ENCODE measurements around the gene GINS2. TPM values are rescaled to one million over a fixed set of nuclear protein-coding genes. Genes with fewer than 3 reads are reported as not detected.
A peak's percentile ranks its signal among the peaks of the same experiment; 100 is the strongest.

Gene GINS2
- total RNA-seq, 1 experiment from 2014 or later = 52.7 TPM

- H3K56ac ChIP-seq (ENCODE audit: insufficient read length, low read depth, low read length) = no peak overlapping the region
- H3K4ac ChIP-seq (ENCODE audit: low read depth, low read length) = no peak overlapping the region
Observed at GRCh38 chr16:85689285-85689949, 663 bp upstream of the GINS2 start.

More at GRCh38 chr16:85689285-85689949, 663 bp upstream of the GINS2 start:
- H3K23me2 ChIP-seq (ENCODE audit: insufficient read length, low read depth, low read length, poor library complexity, severe bottlenecking) = no peaks in the 10 kb centered on the region
- peak overlapping the region; percentile 52 for H3K4me2 ChIP-seq (ENCODE audit: insufficient read depth, insufficient read length, low read length)
- peak overlapping the region; percentile 53 to 77 for H3K4me3 Mint-ChIP-seq
- WGBS (ENCODE audit: extremely low coverage, insufficient read length, low lambda C conversion rate) = no CpG with 5 or more reads among the region's 27 CpGs
- H2BK15ac ChIP-seq (ENCODE audit: low read depth, low read length) = no peak overlapping the region
- no peak overlapping the region for H2AK5ac ChIP-seq (ENCODE audit: insufficient read length, low read length)
- no peaks in the 10 kb centered on the region for H3K9me3 Mint-ChIP-seq
- H3K18ac ChIP-seq (ENCODE audit: insufficient read length, low read depth, low read length) = no peak overlapping the region
- no peaks in the 10 kb centered on the region; the same call in 1 of the 2 replicates for H3K79me2 ChIP-seq (ENCODE audit: insufficient read depth, low read length)
- no peak overlapping the region for H3K27ac Mint-ChIP-seq
- no peak overlapping the region for H3K14ac ChIP-seq (ENCODE audit: insufficient read depth, low read length)
- H3K27me3 Mint-ChIP-seq (ENCODE audit: low read depth) = peaks cover 25% of the 10 kb centered on the region
- H3T11ph ChIP-seq (ENCODE audit: low read length) = no peak overlapping the region
- no peak overlapping the region for H4K91ac ChIP-seq (ENCODE audit: insufficient read length, low read depth, low read length)
- no peaks in the 10 kb centered on the region; the same call in 1 of the 2 replicates for H3K4me1 ChIP-seq (ENCODE audit: insufficient read depth, low read length)
- no peak for TF ChIP-seq CTCF (conservative IDR thresholded peaks at IDR 0.05)
- no peak overlapping the region for H2BK12ac ChIP-seq (ENCODE audit: insufficient read length, low read depth, low read length)
- H2BK20ac ChIP-seq (ENCODE audit: low read depth, low read length, poor library complexity, severe bottlenecking) = no peak overlapping the region
- no peak overlapping the region for H3K23ac ChIP-seq (ENCODE audit: insufficient read length, low read depth, low read length)
- no peaks in the 10 kb centered on the region for H3K9me3 ChIP-seq (ENCODE audit: control insufficient read depth, low read depth, low read length)
- H4K5ac ChIP-seq (ENCODE audit: insufficient read length, low read depth, low read length) = no peak overlapping the region
- peaks cover 10 to 24% of the 10 kb centered on the region in 2 experiments for H3K4me1 Mint-ChIP-seq
- no peaks in the 10 kb centered on the region for H3K79me1 ChIP-seq (ENCODE audit: insufficient read depth, low read depth, low read length, poor library complexity, severe bottlenecking)
- no peak overlapping the region for H4K8ac ChIP-seq (replicated peaks; ENCODE audit: insufficient read length, low read depth, low read length)
- H4K20me1 ChIP-seq (ENCODE audit: control insufficient read depth, insufficient read depth, insufficient read length) = no peaks in the 10 kb centered on the region
- no peaks in the 10 kb centered on the region for H3K27me3 ChIP-seq (ENCODE audit: insufficient read depth, low read length)
- H2BK5ac ChIP-seq (ENCODE audit: insufficient read length, low read length) = no peak overlapping the region
- no peak overlapping the region for H2AFZ ChIP-seq (ENCODE audit: low read length)
- H3K36me3 Mint-ChIP-seq (ENCODE audit: insufficient read depth in 1 of 3, low read depth in 3 of 3) = peaks cover 3 to 23% (median 22%) of the 10 kb centered on the region in 3 experiments; a peak in 6 of 7 replicates
- no peak overlapping the region for H3K9ac ChIP-seq (ENCODE audit: extremely low read depth, insufficient read length, low read length)
- DNase-seq = no peak
- H3K27ac ChIP-seq (ENCODE audit: insufficient read length, low read depth, low read length) = no peak overlapping the region
- no peak overlapping the region for H2BK120ac ChIP-seq (ENCODE audit: low read depth, low read length, poor library complexity, severe bottlenecking)
